ENCODE data around the gene SERTAD2.

SERTAD2 gene

GRCh38 chr2:64606479-64607363, 47.0 kb downstream of the SERTAD2 start:
- TF ChIP-seq, protein P1, sequence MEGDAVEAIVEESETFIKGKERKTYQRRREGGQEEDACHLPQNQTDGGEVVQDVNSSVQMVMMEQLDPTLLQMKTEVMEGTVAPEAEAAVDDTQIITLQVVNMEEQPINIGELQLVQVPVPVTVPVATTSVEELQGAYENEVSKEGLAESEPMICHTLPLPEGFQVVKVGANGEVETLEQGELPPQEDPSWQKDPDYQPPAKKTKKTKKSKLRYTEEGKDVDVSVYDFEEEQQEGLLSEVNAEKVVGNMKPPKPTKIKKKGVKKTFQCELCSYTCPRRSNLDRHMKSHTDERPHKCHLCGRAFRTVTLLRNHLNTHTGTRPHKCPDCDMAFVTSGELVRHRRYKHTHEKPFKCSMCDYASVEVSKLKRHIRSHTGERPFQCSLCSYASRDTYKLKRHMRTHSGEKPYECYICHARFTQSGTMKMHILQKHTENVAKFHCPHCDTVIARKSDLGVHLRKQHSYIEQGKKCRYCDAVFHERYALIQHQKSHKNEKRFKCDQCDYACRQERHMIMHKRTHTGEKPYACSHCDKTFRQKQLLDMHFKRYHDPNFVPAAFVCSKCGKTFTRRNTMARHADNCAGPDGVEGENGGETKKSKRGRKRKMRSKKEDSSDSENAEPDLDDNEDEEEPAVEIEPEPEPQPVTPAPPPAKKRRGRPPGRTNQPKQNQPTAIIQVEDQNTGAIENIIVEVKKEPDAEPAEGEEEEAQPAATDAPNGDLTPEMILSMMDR (IDR thresholded peaks at IDR 0.05) = no peak

- TF ChIP-seq, protein P1 (IDR thresholded peaks at IDR 0.05) = no peak
Observed at GRCh38 chr2:64605991-64606478, 47.7 kb downstream of the SERTAD2 start.

- TF ChIP-seq, protein P1 (IDR thresholded peaks at IDR 0.05) = no peak
Observed at GRCh38 chr2:64605026-64605471, 48.7 kb downstream of the SERTAD2 start.

- TF ChIP-seq, protein P1 (IDR thresholded peaks at IDR 0.05) = no peak
Observed at GRCh38 chr2:64604155-64604554, 49.6 kb downstream of the SERTAD2 start.

GRCh38 chr2:64602436-64602835, 51.3 kb downstream of the SERTAD2 start:
- TF ChIP-seq, protein P1 (IDR thresholded peaks at IDR 0.05) = no peak

GRCh38 chr2:64601785-64602391, 51.8 kb downstream of the SERTAD2 start:
- TF ChIP-seq, protein P1 (IDR thresholded peaks at IDR 0.05) = no peak

DNA sequence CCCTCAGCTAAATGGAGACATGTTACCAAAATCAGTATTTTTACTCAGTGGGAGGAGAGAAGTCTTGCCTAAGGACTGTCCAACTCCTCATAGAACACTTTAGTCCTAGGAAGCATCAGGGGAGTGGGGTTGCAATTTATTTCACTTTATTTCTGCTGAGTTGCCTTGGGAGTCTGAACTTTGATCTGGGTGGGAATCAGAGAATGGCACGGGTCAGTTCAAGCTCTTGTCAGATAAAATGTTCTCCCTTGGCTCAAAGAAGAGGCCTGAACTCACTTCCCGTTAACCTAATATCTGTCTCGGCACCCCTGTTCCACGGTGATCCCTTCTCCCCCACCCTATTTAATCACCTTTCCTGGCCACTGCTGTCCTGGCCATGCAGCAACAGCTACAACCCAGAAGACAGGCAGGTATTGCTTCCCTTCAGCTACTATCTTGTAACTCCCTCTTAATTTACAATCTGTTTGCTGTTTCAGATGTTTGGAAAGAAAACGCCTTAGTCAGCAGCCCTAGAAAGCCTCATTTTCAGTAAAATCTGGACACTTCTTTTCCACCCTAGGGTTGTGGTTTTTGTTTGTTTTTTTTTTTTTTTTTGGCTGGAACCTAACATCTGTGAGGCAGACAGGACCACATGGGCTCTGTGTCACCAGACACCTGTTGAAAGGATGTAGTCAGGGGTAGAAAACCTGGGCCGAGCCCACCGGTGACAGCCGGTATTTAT, 52.5 kb downstream of the SERTAD2 start:
- TF ChIP-seq, protein P1 (IDR thresholded peaks at IDR 0.05) = no peak

Data from LNCAP (cell line).